PC-3 (cell line): ENCODE measurements around the gene PKLR. TPM values are rescaled to one million over a fixed set of nuclear protein-coding genes. Genes with fewer than 3 reads are reported as not detected.

Experiments used
- ATAC-seq: fragments of 200-7000 bp; cut with Tn5 transposase; 2 replicates; pipeline ENCODE4 v1.9.1; 2020; ENCODE audit warnings: mild to moderate bottlenecking, moderate library complexity
- BruUV-seq: library from RNA; stranded (reverse); fragments of 400-500 nt; replicated peaks from 2 replicates; lab custom pipeline; 2021; lab: Mats Ljungman, UMichigan
- CTCF ChIA-PET: fragments of 300-600 bp; sonication (Branson Sonifier 250); formaldehyde crosslinking; loops from one replicate; lab custom pipeline; 2022; ENCODE audit warnings: antibody characterized with exemption; lab: Charles Lee
- POLR2A ChIA-PET: fragments of 300-600 bp; sonication (Branson Sonifier 250); formaldehyde crosslinking; loops from one replicate; lab custom pipeline; 2022; ENCODE audit warnings: antibody characterized with exemption; ENCODE audit not compliant: unreplicated experiment; lab: Charles Lee
- DNase-seq: peaks from one replicate; pipeline ENCODE4 v3.0.0-alpha.2; 2015
- H2AFZ ChIP-seq: fragments of 300-600 bp; sonication (generic); 2 replicates; pipeline ENCODE4 v1.6.0; 2016; ENCODE audit warnings: antibody characterized with exemption, low read length
- H3F3A ChIP-seq: fragments of 300-600 bp; sonication (generic); one replicate; pipeline ENCODE4 v1.6.0; 2017; ENCODE audit warnings: antibody characterized with exemption, low read length, control low read depth, mild to moderate bottlenecking; ENCODE audit not compliant: unreplicated experiment
- H3K27ac ChIP-seq: fragments of 300-600 bp; sonication (generic); 2 replicates; pipeline ENCODE4 v1.5.1; 2016; ENCODE audit warnings: mild to moderate bottlenecking, low read length
- H3K27me3 ChIP-seq: fragments of 300-600 bp; sonication (generic); 2 replicates; pipeline ENCODE4 v1.6.1; 2016; ENCODE audit warnings: low read length, mixed read lengths
- H3K36me3 ChIP-seq: fragments of 300-600 bp; sonication (generic); 2 replicates; pipeline ENCODE4 v1.6.1; 2016; ENCODE audit warnings: low read depth, mixed run types, low read length, mixed read lengths
- H3K4me1 ChIP-seq: fragments of 300-600 bp; sonication (generic); 2 replicates; pipeline ENCODE4 v1.5.1; 2016; ENCODE audit warnings: low read length; ENCODE audit not compliant: insufficient read depth
- H3K4me2 ChIP-seq: fragments of 300-600 bp; sonication (generic); 2 replicates; pipeline ENCODE4 v1.6.0; 2016; ENCODE audit warnings: low read length
- H3K4me3 ChIP-seq: fragments of 300-600 bp; sonication (generic); 2 replicates; pipeline ENCODE4 v1.5.1; 2016; ENCODE audit warnings: mild to moderate bottlenecking, low read length, mixed read lengths
- H3K79me2 ChIP-seq: fragments of 300-600 bp; sonication (generic); 2 replicates; pipeline ENCODE4 v1.6.1; 2017; ENCODE audit warnings: low read length, mixed read lengths
- H3K9ac ChIP-seq: fragments of 300-600 bp; sonication (generic); 2 replicates; pipeline ENCODE4 v1.6.0; 2016; ENCODE audit warnings: mild to moderate bottlenecking, low read length
- H3K9me2 ChIP-seq: fragments of 300-600 bp; sonication (generic); replicated peaks from 2 replicates; pipeline ENCODE4 v1.6.1; 2016; ENCODE audit warnings: mixed run types, low read length, mixed read lengths
- H3K9me3 ChIP-seq: fragments of 300-600 bp; sonication (generic); 2 replicates; pipeline ENCODE4 v1.6.1; 2016; ENCODE audit warnings: low read length, mixed read lengths
- H4K20me1 ChIP-seq: fragments of 300-600 bp; sonication (generic); 2 replicates; pipeline ENCODE4 v1.6.1; 2016; ENCODE audit warnings: low read length, mixed read lengths
- EZH2 ChIP-seq: fragments of 300-600 bp; sonication (generic); IDR thresholded peaks from one replicate; pipeline ENCODE4 v1.6.1; 2017; ENCODE audit warnings: antibody characterized with exemption, mild to moderate bottlenecking, low read length; ENCODE audit not compliant: unreplicated experiment
- EZH2phosphoT487 ChIP-seq: fragments of 300-600 bp; sonication (generic); IDR thresholded peaks from 2 replicates; pipeline ENCODE4 v1.6.1; 2018; ENCODE audit warnings: mild to moderate bottlenecking, antibody characterized with exemption, low read length, borderline replicate concordance
- intact Hi-C: fragments of 100-400 bp; cut with micrococcal nuclease; formaldehyde crosslinking; loops from 2 replicates; pipeline ENCODE4 v1.9.0; 2023
- total RNA-seq: library from RNA; depleted of rRNA; stranded (reverse); fragments of >200 nt; gene quantifications from 2 replicates; pipeline ENCODE4 v1.2.3, GENCODE V29; 2014
- TF ChIP-seq, protein P1 (sequence below): fragments of 300-600 bp; sonication (generic); conservative IDR thresholded peaks from 2 replicates; pipeline ENCODE4 v1.5.1; 2017; ENCODE audit warnings: antibody characterized with exemption, low read depth, mild to moderate bottlenecking, low read length

Gene PKLR
- total RNA-seq, 1 experiment from 2014 or later, result not detected

GRCh38 chr1:155308493-155309422 is 7.5 kb upstream of the PKLR start, which contains the start of gene FDPS:
FDPS (plus strand) TSS chr1:155308866; CDS start chr1:155309790, 924 bp downstream.
- Histone ChIP-seq H3F3A (no peaks in the 10 kb centered on the region), H3K4me2 (peak within 1 kb of the TSS; percentile 93), H3K79me2 (peaks cover 43% of the 10 kb centered on the region), H3K4me3 (peak within 1 kb of the TSS; percentile 92), H3K9me2 (no peaks in the 10 kb centered on the region), H3K4me1 (peaks cover 17% of the 10 kb centered on the region; the same call in 1 of the 2 replicates), H3K36me3 (peaks cover 24% of the 10 kb centered on the region), H4K20me1 (no peaks in the 10 kb centered on the region), H2AFZ (peak within 1 kb of the TSS; percentile 81), H3K9me3 (no peaks in the 10 kb centered on the region), H3K27me3 (no peaks in the 10 kb centered on the region), H3K9ac (peak within 1 kb of the TSS; percentile 96), H3K27ac (peak within 1 kb of the TSS; percentile 85)
- ATAC-seq (peak; percentile 97), DNase-seq (peak; percentile 100)
- TF ChIP-seq, protein P1, sequence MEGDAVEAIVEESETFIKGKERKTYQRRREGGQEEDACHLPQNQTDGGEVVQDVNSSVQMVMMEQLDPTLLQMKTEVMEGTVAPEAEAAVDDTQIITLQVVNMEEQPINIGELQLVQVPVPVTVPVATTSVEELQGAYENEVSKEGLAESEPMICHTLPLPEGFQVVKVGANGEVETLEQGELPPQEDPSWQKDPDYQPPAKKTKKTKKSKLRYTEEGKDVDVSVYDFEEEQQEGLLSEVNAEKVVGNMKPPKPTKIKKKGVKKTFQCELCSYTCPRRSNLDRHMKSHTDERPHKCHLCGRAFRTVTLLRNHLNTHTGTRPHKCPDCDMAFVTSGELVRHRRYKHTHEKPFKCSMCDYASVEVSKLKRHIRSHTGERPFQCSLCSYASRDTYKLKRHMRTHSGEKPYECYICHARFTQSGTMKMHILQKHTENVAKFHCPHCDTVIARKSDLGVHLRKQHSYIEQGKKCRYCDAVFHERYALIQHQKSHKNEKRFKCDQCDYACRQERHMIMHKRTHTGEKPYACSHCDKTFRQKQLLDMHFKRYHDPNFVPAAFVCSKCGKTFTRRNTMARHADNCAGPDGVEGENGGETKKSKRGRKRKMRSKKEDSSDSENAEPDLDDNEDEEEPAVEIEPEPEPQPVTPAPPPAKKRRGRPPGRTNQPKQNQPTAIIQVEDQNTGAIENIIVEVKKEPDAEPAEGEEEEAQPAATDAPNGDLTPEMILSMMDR, result no peak
- intact Hi-C loops, result loop anchor here (1.0 to 2.0 kb wide), 3 partner anchors 15 to 64 kb away; partner anchors contain the start of gene HCN3
- POLR2A ChIA-PET, result interaction anchor here (0.6 kb wide), 1 partner anchor 101 kb away, joined by 7 read pairs; no protein-coding TSS in a partner anchor
- CTCF ChIA-PET, result no interaction called here
- BruUV-seq, result TSS peak; percentile 93

GRCh38 chr1:155307247-155307740 is 6.1 kb upstream of the PKLR start:
- H3F3A ChIP-seq, result no peaks in the 10 kb centered on the region

More at GRCh38 chr1:155307247-155307740, 6.1 kb upstream of the PKLR start:
- Histone ChIP-seq H3K4me1 (peaks cover 17% of the 10 kb centered on the region; the same call in 1 of the 2 replicates), H2AFZ (no peak overlapping the region), H3K9me3 (no peaks in the 10 kb centered on the region), H3K4me2 (no peak overlapping the region), H3K27ac (no peak overlapping the region), H3K4me3 (no peak overlapping the region), H3K79me2 (peaks cover 35% of the 10 kb centered on the region), H3K27me3 (no peaks in the 10 kb centered on the region), H3K36me3 (peaks cover 16% of the 10 kb centered on the region), H3K9me2 (no peaks in the 10 kb centered on the region), H4K20me1 (no peaks in the 10 kb centered on the region), H3K9ac (no peak overlapping the region)
- no TSS peak for BruUV-seq
- DNase-seq, result peak; percentile 46
- no peak for TF ChIP-seq EZH2phosphoT487
- TF ChIP-seq, protein P1, result peak; percentile 45
- TF ChIP-seq EZH2, result no peak
- ChIA-PET CTCF (no interaction called here), POLR2A (no interaction called here)
- ATAC-seq, result no peak
- intact Hi-C loops, result no loop called here
